Urinary bladder (tissue), 4 donors: Measurements from ENCODE around the gene GPS1. TPM values are rescaled to one million over a fixed set of nuclear protein-coding genes. Genes with fewer than 3 reads are reported as not detected.

ENCODE experiments used
- DNase-seq: peaks from one replicate; pipeline ENCODE4 v3.0.0-alpha.2; 2015; ENCODE audit errors: extremely low spot score
- H3K27ac ChIP-seq: one replicate; pipeline ENCODE4 v1.5.1; 2013; ENCODE audit warnings: low read depth, mild to moderate bottlenecking, moderate library complexity
- H3K36me3 ChIP-seq: one replicate; pipeline ENCODE4 v1.6.1; 2013; ENCODE audit warnings: mild to moderate bottlenecking, moderate library complexity; ENCODE audit not compliant: insufficient read depth
- H3K4me1 ChIP-seq: one replicate; pipeline ENCODE4 v1.6.1; 2013; ENCODE audit warnings: mild to moderate bottlenecking, moderate library complexity; ENCODE audit not compliant: insufficient read depth
- H3K4me3 ChIP-seq: one replicate; pipeline ENCODE4 v1.5.1; 2013; ENCODE audit warnings: low read depth, low read length
- WGBS: extraction: QIAGEN DNeasy Blood & Tissue Kit; methylation state at CpG from one replicate; pipeline ENCODE4 v1.1.7; 2013; 5-methylcytosine and 5-hydroxymethylcytosine counted together
- polyA plus RNA-seq: library from polyadenylated mRNA; stranded (reverse); fragments of 200-250 nt; gene quantifications from one replicate; pipeline ENCODE4 v1.2.3, GENCODE V29; 2013
- total RNA-seq: library from RNA; depleted of rRNA; stranded (reverse); fragments of >200 nt; gene quantifications from one replicate; pipeline ENCODE4 v1.2.3, GENCODE V29; 2014
- donor health status: healthy with polysubstance abuse.
- donor health status: healthy.

Gene GPS1
- total and polyA plus RNA-seq, 2 donors: 37.3 to 95.4 TPM

GRCh38 chr17:82018152-82018988 lies 33.3 kb upstream of the GPS1 start:
- H3K4me3 ChIP-seq: no peak overlapping the region
- WGBS: 69% methylated on average over 19 of the region's 19 CpGs
- H3K27ac ChIP-seq: no peak overlapping the region
- DNase-seq: no peak
- no peaks in the 10 kb centered on the region for H3K4me1 ChIP-seq
- no peaks in the 10 kb centered on the region for H3K36me3 ChIP-seq

GRCh38 chr17:82018989-82019689 lies 32.6 kb upstream of the GPS1 start:
- Histone ChIP-seq H3K27ac (no peak overlapping the region), H3K4me3 (no peak overlapping the region), H3K36me3 (no peaks in the 10 kb centered on the region), H3K4me1 (no peaks in the 10 kb centered on the region)
- DNase-seq: no peak
- 78% methylated on average over 33 of the region's 33 CpGs for WGBS

GRCh38 chr17:82019690-82020571 lies 31.8 kb upstream of the GPS1 start:
- 67% methylated on average over 33 of the region's 34 CpGs for WGBS
- Histone ChIP-seq H3K4me3 (no peak overlapping the region), H3K27ac (no peak overlapping the region), H3K36me3 (no peaks in the 10 kb centered on the region), H3K4me1 (no peaks in the 10 kb centered on the region)
- no peak for DNase-seq

GRCh38 chr17:82020572-82021106 lies 31.1 kb upstream of the GPS1 start:
- Histone ChIP-seq H3K4me1 (no peaks in the 10 kb centered on the region), H3K4me3 (no peak overlapping the region), H3K27ac (no peak overlapping the region), H3K36me3 (no peaks in the 10 kb centered on the region)
- no peak for DNase-seq
- WGBS: 84% methylated on average over 14 of the region's 14 CpGs

GRCh38 chr17:82021107-82021899 lies 30.4 kb upstream of the GPS1 start:
- WGBS: 46% methylated on average over 25 of the region's 25 CpGs
- Histone ChIP-seq H3K36me3 (no peaks in the 10 kb centered on the region), H3K4me3 (no peak overlapping the region), H3K27ac (no peak overlapping the region), H3K4me1 (no peaks in the 10 kb centered on the region)
- no peak for DNase-seq

- Histone ChIP-seq H3K27ac (no peak overlapping the region), H3K4me3 (peak overlapping the region; percentile 82), H3K36me3 (no peaks in the 10 kb centered on the region), H3K4me1 (no peaks in the 10 kb centered on the region)
- no peak for DNase-seq
- 13% methylated on average over 10 of the region's 10 CpGs for WGBS
These were observed 29.8 kb upstream of the GPS1 start for GRCh38 chr17:82021900-82022309.

- WGBS: under 1% methylated on average over 64 of the region's 64 CpGs
- Histone ChIP-seq H3K36me3 (no peaks in the 10 kb centered on the region), H3K4me1 (no peaks in the 10 kb centered on the region), H3K4me3 (peak within 1 kb of the TSS; percentile 82), H3K27ac (no peak within 1 kb of the TSS)
- DNase-seq: no peak
These were observed 29.3 kb upstream of the GPS1 start, which contains the start of gene CENPX for GRCh38 chr17:82022310-82022980. Gene CENPX, minus strand, starts transcription at chr17:82022878. Its CDS starts 17 bp downstream, at chr17:82022861.

- WGBS: under 1% methylated on average over 42 of the region's 42 CpGs
- no peak within 1 kb of the TSS for H3K27ac ChIP-seq
- peak; percentile 99 for DNase-seq
- peak within 1 kb of the TSS; percentile 82 for H3K4me3 ChIP-seq
- H3K4me1 ChIP-seq: no peaks in the 10 kb centered on the region
- H3K36me3 ChIP-seq: no peaks in the 10 kb centered on the region
These were observed 28.7 kb upstream of the GPS1 start, which contains the start of gene LRRC45 for GRCh38 chr17:82022981-82023446. Gene LRRC45, plus strand, starts transcription at chr17:82023305. Its CDS starts 339 bp downstream, at chr17:82023644.

- Histone ChIP-seq H3K36me3 (no peaks in the 10 kb centered on the region), H3K4me3 (peak overlapping the region; percentile 67), H3K4me1 (no peaks in the 10 kb centered on the region), H3K27ac (no peak overlapping the region)
- DNase-seq: no peak
- WGBS: 6% methylated on average over 55 of the region's 55 CpGs
These were observed 28.1 kb upstream of the GPS1 start for GRCh38 chr17:82023447-82024241.

GRCh38 chr17:82024859-82025258 lies 26.8 kb upstream of the GPS1 start:
- no peaks in the 10 kb centered on the region for H3K36me3 ChIP-seq
- no peak overlapping the region for H3K4me3 ChIP-seq
- H3K27ac ChIP-seq: no peak overlapping the region
- no peak for DNase-seq
- 95% methylated on average over 17 of the region's 17 CpGs for WGBS
- H3K4me1 ChIP-seq: no peaks in the 10 kb centered on the region

GRCh38 chr17:82025401-82026107 lies 26.1 kb upstream of the GPS1 start:
- Histone ChIP-seq H3K4me3 (no peak overlapping the region), H3K4me1 (no peaks in the 10 kb centered on the region), H3K27ac (no peak overlapping the region), H3K36me3 (no peaks in the 10 kb centered on the region)
- WGBS: 93% methylated on average over 25 of the region's 25 CpGs
- no peak for DNase-seq
